CD4-positive, alpha-beta T cell treated with Interleukin-6 for 4 hours (primary cell): Measurements from ENCODE around the gene PTPRK.

Experiments
- DNase-seq: peaks from one replicate; pipeline ENCODE4 v3.0.0-alpha.2; 2020; ENCODE audit warnings: mixed read lengths

Gene PTPRK

GRCh38 chr6:128276311-128276710, 244.1 kb downstream of the PTPRK start:
- DNase-seq: no peak

GRCh38 chr6:128275681-128276080, 244.7 kb downstream of the PTPRK start:
- DNase-seq: no peak

GRCh38 chr6:128275030-128275429, 245.4 kb downstream of the PTPRK start:
- no peak for DNase-seq

GRCh38 chr6:128271527-128271926, 248.9 kb downstream of the PTPRK start:
- DNase-seq: no peak

GRCh38 chr6:128271011-128271410, 249.4 kb downstream of the PTPRK start:
- DNase-seq: no peak

- no peak for DNase-seq
These were observed 253.5 kb downstream of the PTPRK start for GRCh38 chr6:128266946-128267345.

GRCh38 chr6:128265706-128266105, 254.7 kb downstream of the PTPRK start:
- no peak for DNase-seq

GRCh38 chr6:128259730-128260685, 260.4 kb downstream of the PTPRK start:
- no peak for DNase-seq

- no peak for DNase-seq
These were observed 261.2 kb downstream of the PTPRK start for GRCh38 chr6:128259029-128259724.

GRCh38 chr6:128256095-128256494, 264.3 kb downstream of the PTPRK start:
- DNase-seq: no peak

GRCh38 chr6:128252341-128253176, 267.8 kb downstream of the PTPRK start:
- DNase-seq: no peak

GRCh38 chr6:128251445-128252340, 268.7 kb downstream of the PTPRK start:
- DNase-seq: no peak

GRCh38 chr6:128250370-128251070, 269.9 kb downstream of the PTPRK start:
- no peak for DNase-seq

- no peak for DNase-seq
These were observed 271.0 kb downstream of the PTPRK start for GRCh38 chr6:128249429-128249828.

- no peak for DNase-seq
These were observed 273.7 kb downstream of the PTPRK start for GRCh38 chr6:128246472-128247260.

- DNase-seq: no peak
These were observed 275.5 kb downstream of the PTPRK start for GRCh38 chr6:128244751-128245405.

GRCh38 chr6:128242765-128243403, 277.5 kb downstream of the PTPRK start:
- DNase-seq: no peak

GRCh38 chr6:128241216-128241615, 279.2 kb downstream of the PTPRK start:
- no peak for DNase-seq

- DNase-seq: no peak
These were observed 280.4 kb downstream of the PTPRK start for GRCh38 chr6:128240024-128240428.
